HG03108 (cell line): ENCODE measurements around the gene INPP4A.

Experiments
- ATAC-seq: cut with Tn5 transposase; IDR thresholded peaks from one replicate; pipeline ENCODE4 v1.9.1; 2021; ENCODE audit warnings: moderate library complexity; ENCODE audit not compliant: unreplicated experiment

Gene INPP4A

DNA sequence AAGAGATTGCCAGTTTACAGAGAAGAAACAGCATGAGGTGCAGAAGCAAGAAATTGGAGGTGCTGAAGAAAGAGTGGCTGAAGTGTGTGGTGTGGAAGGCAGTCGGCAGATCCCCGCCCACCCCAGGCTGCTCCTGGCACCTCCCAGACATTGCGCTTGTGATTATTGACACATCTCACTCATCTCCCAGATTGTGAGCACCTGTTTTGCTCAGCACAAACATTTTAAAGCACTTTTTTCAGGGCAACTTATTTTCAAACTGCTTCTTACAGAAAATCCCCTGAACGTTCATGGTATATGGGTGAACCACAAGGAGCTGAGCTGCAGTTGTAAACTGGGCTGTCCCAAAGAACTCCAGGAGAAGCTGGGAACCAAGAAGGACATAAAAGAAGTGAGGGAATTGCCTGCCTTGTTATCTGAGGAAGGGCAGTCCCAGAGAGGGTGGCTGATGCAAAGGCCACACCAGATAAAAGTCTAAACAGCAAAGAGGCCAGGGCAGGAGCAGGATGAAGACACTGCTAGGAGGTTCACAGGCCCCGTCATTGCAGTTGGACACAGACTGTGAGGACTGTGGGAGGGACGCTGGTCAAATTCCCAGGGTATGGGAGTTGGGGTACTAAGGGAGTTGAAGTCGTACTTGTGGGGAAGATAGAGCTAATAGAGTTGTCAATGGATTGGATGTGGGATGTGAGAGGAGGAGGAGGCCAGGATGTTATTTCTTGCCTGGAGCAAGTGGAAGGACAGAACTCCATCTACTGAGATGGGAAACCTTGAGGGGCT is 65.1 kb downstream of the INPP4A start:
- ATAC-seq = no peak

- no peak for ATAC-seq
These were observed 65.6 kb downstream of the INPP4A start for GRCh38 chr2:98510322-98510662.

- no peak for ATAC-seq
These were observed 67.3 kb downstream of the INPP4A start for GRCh38 chr2:98511981-98512380.

DNA sequence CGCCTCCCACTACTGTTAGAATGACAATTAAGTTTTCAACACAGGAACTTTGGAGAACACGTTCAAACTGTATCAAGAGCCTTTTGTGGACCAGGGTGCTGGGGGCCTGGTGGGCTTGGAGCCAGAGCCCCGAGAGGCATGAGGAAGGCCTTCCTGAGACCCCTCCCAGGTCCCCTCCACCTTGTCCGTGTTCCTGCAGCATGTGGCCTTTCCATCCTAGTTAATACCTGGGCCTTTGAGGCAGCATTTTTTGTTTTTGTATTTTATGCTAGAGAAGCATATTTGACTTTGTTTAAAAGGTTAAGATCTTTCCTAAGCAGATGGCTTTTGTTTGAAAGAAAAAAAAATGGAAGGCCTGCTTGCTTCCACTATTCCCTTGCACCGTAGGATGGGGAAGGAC is 68.0 kb downstream of the INPP4A start:
- ATAC-seq = no peak

DNA sequence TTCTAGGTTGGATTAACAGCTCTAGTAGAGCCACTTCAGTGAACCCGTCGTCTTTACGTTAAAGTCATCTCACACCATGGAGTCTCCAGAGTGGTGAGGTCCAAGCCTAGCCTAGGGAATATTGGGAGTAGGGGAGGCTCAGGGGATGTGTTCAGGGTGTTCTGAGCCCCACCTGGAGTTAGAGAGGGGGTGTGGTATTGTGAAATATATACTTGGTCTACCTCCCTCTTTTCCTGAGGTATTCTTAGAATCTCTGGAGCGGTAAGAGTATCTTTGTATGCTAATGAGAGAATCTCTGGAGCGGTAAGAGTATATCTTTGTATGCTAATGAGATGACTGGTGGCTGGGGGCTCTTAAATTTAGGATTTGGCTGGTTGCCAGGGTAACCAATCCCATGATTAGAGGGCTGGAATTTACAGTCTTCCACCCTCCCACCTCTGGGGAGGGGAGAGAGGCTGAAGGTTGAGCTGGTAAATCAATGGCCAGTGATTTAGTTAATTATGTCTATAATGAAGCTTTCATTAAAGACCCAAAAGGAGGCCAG is 69.5 kb downstream of the INPP4A start:
- ATAC-seq = no peak

- ATAC-seq = no peak
These were observed 70.2 kb downstream of the INPP4A start for GRCh38 chr2:98514879-98515249.

GRCh38 chr2:98515250-98515991 is 70.8 kb downstream of the INPP4A start:
- ATAC-seq = no peak

GRCh38 chr2:98516571-98516970 is 71.9 kb downstream of the INPP4A start:
- ATAC-seq = no peak

- ATAC-seq = no peak
These were observed 73.0 kb downstream of the INPP4A start for GRCh38 chr2:98517636-98518035.

- ATAC-seq = no peak
These were observed 73.4 kb downstream of the INPP4A start for GRCh38 chr2:98518101-98518500.

DNA sequence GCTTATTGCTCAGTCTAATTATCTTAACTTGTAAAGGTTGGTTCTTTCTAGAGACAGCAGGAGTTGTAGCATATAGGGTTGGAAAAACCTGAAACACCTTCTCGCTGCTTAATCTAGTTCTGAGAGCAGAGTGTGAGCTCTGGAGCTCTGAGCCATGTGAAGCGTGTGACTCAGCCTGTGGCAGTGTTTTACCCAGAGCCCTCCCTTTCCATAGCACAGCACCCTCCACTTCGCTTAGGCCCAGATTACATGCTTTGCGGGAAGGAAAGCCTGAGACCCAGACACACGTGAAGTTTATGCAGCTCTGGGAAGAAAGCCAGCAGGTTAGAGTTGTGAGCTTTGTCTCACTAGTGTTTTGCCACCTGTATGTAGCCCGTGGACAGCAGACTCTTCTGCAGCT is 74.5 kb downstream of the INPP4A start:
- no peak for ATAC-seq

- ATAC-seq = no peak
These were observed 75.2 kb downstream of the INPP4A start for GRCh38 chr2:98519851-98520250.

DNA sequence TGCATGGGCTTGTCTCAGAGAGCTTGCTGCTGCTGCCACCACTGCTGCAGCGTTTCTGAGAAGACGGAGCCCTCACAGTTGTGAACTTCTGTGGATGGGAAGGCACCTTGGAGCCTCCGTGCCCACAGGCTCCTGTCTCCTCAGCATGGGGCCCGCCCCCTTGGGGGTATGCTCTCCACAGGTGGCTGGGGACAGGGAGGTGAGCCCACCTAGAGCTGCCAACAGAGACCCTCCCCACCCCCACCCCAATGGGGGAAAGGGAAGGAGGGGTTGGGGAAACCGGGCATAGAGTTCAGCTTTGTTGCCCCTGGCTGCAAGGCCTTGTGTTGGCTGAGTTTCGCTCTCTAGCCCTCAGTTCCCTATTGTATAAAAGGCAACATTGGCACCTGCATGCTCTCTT is 76.1 kb downstream of the INPP4A start:
- ATAC-seq = no peak

GRCh38 chr2:98521266-98521665 is 76.6 kb downstream of the INPP4A start:
- no peak for ATAC-seq

DNA sequence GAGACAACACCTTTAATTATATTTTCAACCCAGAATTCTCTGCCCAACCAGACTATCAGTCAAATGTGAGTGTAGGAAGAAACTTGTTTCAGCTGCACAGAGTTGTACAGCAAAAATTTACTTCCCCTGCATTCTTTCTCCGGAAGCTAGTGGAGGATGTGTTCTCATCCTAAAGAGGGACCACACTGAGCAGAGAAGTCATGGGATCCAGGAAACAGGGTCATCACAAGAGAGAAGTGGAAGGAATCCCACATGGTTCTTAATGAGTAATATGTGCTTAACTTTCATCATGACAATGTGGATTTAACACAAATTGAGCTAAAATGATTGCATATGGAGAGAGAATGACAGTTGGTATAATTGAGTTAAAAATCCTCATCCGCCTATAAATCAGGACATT is 78.2 kb downstream of the INPP4A start:
- ATAC-seq = no peak

- no peak for ATAC-seq
These were observed 79.5 kb downstream of the INPP4A start for GRCh38 chr2:98524168-98524567.

GRCh38 chr2:98528349-98528748 is 83.7 kb downstream of the INPP4A start:
- no peak for ATAC-seq

DNA sequence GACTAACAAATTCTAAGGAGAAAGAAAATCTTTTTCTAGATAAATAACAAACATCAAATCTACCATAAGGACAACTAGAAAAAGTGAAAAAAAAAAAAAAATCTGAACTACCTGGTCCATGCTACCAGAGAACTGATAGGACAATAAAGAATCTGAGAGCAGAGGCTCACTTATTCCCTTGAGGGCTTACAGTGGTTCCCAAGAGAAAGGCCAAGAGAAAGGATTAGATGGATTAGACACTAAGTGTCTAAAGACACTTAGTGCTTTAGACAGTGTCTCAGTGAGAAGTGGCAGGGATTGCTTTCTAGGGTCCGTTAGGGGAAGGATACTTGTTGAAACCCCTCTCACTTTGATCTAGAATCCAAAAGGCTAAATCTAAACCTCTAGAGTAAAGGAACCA is 85.5 kb downstream of the INPP4A start:
- ATAC-seq = no peak

DNA sequence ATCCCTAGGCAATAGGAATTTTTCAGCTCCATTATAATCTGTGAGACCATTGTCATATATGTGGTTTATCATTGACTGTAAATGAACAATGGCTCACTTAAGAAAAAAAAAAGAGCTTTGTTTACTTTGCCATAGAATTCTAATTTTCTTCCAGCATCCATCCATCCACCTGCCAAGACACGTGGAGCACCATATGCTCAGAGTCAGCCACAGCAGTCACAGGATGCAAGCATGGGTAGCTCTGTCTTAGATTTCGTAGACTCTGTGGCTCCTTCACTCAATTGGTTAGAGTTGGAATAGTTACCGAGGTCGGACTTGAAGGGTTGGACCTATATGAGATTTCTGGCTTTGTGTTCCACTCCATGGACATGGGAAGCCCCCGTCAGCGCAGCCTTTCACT is 88.1 kb downstream of the INPP4A start:
- no peak for ATAC-seq

DNA sequence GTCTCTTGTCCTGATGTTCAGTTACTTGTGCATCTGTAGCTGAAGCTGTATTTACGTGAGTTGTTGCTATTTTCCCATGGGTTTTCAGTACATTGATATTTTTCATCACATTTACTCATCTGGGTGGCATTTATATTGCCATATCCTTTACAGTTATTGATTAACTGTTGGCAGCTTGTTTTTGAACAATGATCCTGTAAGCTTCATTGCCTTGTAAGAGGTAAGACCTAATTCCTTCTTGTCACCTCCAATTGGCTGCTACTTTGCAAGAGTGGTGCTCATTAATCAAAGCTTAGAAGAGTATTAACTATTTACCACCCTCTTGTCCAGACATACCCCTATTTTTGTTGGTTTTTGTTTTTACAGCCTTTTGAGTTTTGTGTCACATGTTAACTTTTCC is 88.9 kb downstream of the INPP4A start:
- ATAC-seq = no peak

DNA sequence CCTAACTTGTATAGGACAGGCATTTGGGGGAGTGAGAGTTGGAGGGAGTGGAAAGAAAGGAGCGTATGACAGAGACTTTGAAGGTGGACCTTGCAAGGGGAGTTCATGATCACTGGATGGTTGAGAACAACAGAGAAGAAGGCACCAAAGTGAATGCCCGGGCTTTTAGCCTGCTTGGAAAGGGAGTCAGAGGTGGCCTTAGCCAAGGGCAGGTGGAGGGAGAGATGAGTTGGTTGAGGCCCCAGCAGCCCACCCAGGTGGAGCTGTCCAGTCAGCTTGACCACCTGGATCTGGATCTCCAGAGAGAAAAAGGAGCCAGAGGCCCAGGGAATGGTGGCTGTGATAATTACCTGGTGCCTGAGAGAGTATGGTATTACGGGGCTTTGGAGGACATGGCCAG is 90.1 kb downstream of the INPP4A start:
- ATAC-seq = no peak

DNA sequence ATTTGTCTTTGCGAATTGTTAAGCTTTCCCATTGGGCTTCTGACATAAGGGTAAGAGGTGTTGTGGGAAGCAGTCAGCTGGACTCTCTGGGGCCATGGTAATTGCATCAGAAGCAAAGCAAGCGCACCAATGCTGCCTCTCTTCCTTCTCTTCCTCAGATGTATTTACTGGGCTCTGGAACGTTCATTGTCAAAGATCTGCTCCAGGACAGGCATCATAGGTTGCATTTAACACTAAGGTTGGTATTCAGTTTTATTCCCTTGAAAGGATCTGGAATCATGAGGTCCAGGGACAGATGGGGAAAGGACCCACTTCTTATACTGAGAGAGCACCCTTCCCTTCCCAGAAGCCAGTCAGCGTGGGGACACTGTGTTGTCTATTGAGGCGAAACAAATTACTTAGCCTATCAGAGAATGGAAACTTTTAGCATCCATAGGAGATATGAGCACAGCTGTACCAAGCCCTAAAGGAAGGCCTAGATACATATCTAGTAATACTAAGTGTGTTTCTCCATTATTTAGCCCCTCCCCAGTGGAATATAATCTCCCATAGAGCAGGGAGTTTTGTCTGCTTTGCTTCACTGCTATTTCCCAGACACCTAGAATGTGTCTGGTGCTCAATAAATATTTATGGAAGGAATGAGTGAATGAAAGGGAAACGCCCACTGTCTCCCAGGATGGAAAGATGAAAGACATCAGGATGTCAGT is 91.5 kb downstream of the INPP4A start:
- no peak for ATAC-seq
